OCI-LY7 (cell line): ENCODE results near the gene LRRC42. TPM values are rescaled to one million over a fixed set of nuclear protein-coding genes. Genes with fewer than 3 reads are reported as not detected.

ENCODE experiments used
- BruUV-seq: library from RNA; stranded (reverse); fragments of 400-500 nt; replicated peaks from 2 replicates; lab custom pipeline; 2021; lab: Mats Ljungman, UMichigan
- CTCF ChIA-PET: fragments of 300-600 bp; sonication (Branson Sonifier 250); formaldehyde crosslinking; loops from one replicate; lab custom pipeline; 2022; ENCODE audit warnings: antibody characterized with exemption; ENCODE audit not compliant: unreplicated experiment; lab: Charles Lee
- POLR2A ChIA-PET: fragments of 300-600 bp; sonication (Branson Sonifier 250); formaldehyde crosslinking; loops from one replicate; lab custom pipeline; 2022; ENCODE audit warnings: antibody characterized with exemption; lab: Charles Lee
- DNase-seq: peaks from one replicate; pipeline ENCODE4 v3.0.0-alpha.2; 2015; ENCODE audit warnings: low spot score
- H2AFZ ChIP-seq: fragments of 200-600 bp; sonication (generic), shearing (Covaris generic); 2 replicates; pipeline ENCODE4 v1.6.1; 2014; ENCODE audit warnings: mild to moderate bottlenecking, antibody characterized with exemption, low read length, moderate library complexity
- H3K27ac ChIP-seq: fragments of 200-600 bp; sonication (generic); 2 replicates; pipeline ENCODE4 v1.5.1; 2014; ENCODE audit warnings: mixed run types, low read depth, mild to moderate bottlenecking, moderate library complexity, low read length, inconsistent platforms; ENCODE audit not compliant: poor library complexity, severe bottlenecking
- H3K36me3 ChIP-seq: fragments of 200-600 bp; sonication (generic); 2 replicates; pipeline ENCODE4 v1.6.1; 2014; ENCODE audit warnings: mild to moderate bottlenecking, antibody characterized with exemption, low read length, moderate library complexity, mixed read lengths; ENCODE audit not compliant: insufficient read depth
- H3K4me1 ChIP-seq: fragments of 200-600 bp; sonication (generic); 2 replicates; pipeline ENCODE4 v1.5.1; 2014; ENCODE audit warnings: mild to moderate bottlenecking, low read length; ENCODE audit not compliant: insufficient read depth, poor library complexity, severe bottlenecking
- H3K4me2 ChIP-seq: fragments of 200-600 bp; sonication (generic); 2 replicates; pipeline ENCODE4 v1.6.1; 2014; ENCODE audit warnings: mild to moderate bottlenecking, low read length
- H3K4me3 ChIP-seq: fragments of 200-600 bp; sonication (generic); 2 replicates; pipeline ENCODE4 v1.5.1; 2014; ENCODE audit warnings: mild to moderate bottlenecking, low read depth, low read length; ENCODE audit not compliant: poor library complexity, severe bottlenecking
- H3K79me2 ChIP-seq: fragments of 200-600 bp; sonication (generic); 2 replicates; pipeline ENCODE4 v1.6.1; 2016; ENCODE audit warnings: low read depth, mild to moderate bottlenecking, low read length, moderate library complexity, mixed read lengths; ENCODE audit not compliant: insufficient read depth
- H3K9me2 ChIP-seq: fragments of 200-600 bp; sonication (generic); 2 replicates; pipeline ENCODE4 v1.6.1; 2016; ENCODE audit warnings: mild to moderate bottlenecking, low read length, mixed read lengths; ENCODE audit not compliant: insufficient read depth
- H3K9me3 ChIP-seq: fragments of 200-600 bp; sonication (generic); 2 replicates; pipeline ENCODE4 v1.6.1; 2014; ENCODE audit warnings: mild to moderate bottlenecking, mixed run types, low read length, mixed read lengths
- H4K20me1 ChIP-seq: fragments of 200-600 bp; sonication (generic); 2 replicates; pipeline ENCODE4 v1.6.1; 2014; ENCODE audit warnings: mild to moderate bottlenecking, antibody characterized with exemption, low read length, moderate library complexity, mixed read lengths; ENCODE audit not compliant: insufficient read depth
- EZH2phosphoT487 ChIP-seq: fragments of 200-600 bp; sonication (generic); IDR thresholded peaks from 2 replicates; pipeline ENCODE4 v1.6.1; 2018; ENCODE audit warnings: low read depth, borderline replicate concordance, mild to moderate bottlenecking, mixed run types, antibody characterized with exemption, low read length, moderate library complexity, mixed read lengths
- intact Hi-C: fragments of 100-400 bp; cut with micrococcal nuclease; formaldehyde crosslinking; loops from one replicate; pipeline ENCODE4 v1.10.0; 2022; ENCODE audit not compliant: unreplicated experiment
- total RNA-seq, 2 experiments: library from RNA; depleted of rRNA in 1 of 2; stranded (reverse); fragments of >200 nt in 1 of 2; shearing (Covaris generic) in 1 of 2; gene quantifications; 2 replicates each; pipeline ENCODE4 v1.2.3, GENCODE V29; 2014 to 2022
- TF ChIP-seq, protein P1 (sequence below): fragments of 200-600 bp; sonication (generic); conservative IDR thresholded peaks from 2 replicates; pipeline ENCODE4 v1.5.1; 2014; ENCODE audit warnings: mild to moderate bottlenecking, antibody characterized with exemption, low read length, moderate library complexity, mixed read lengths

The LRRC42 gene
- total RNA-seq, 2 experiments from 2014 or later: 17.5 to 18.5 TPM

- intact Hi-C loops: no loop called here
- H3K9me3 ChIP-seq: no peaks in the 10 kb centered on the region
- H2AFZ ChIP-seq: no peak overlapping the region
- POLR2A ChIA-PET: interaction anchor here (0.6 to 2.7 kb wide), 3 partner anchors 10 to 545 kb away, joined by 4 to 8 read pairs (median 4); no protein-coding TSS in a partner anchor
- CTCF ChIA-PET: no interaction called here
- peaks cover 17% of the 10 kb centered on the region for H3K36me3 ChIP-seq
- no peaks in the 10 kb centered on the region for H4K20me1 ChIP-seq
- TF ChIP-seq EZH2phosphoT487: no peak
- TF ChIP-seq, protein P1, sequence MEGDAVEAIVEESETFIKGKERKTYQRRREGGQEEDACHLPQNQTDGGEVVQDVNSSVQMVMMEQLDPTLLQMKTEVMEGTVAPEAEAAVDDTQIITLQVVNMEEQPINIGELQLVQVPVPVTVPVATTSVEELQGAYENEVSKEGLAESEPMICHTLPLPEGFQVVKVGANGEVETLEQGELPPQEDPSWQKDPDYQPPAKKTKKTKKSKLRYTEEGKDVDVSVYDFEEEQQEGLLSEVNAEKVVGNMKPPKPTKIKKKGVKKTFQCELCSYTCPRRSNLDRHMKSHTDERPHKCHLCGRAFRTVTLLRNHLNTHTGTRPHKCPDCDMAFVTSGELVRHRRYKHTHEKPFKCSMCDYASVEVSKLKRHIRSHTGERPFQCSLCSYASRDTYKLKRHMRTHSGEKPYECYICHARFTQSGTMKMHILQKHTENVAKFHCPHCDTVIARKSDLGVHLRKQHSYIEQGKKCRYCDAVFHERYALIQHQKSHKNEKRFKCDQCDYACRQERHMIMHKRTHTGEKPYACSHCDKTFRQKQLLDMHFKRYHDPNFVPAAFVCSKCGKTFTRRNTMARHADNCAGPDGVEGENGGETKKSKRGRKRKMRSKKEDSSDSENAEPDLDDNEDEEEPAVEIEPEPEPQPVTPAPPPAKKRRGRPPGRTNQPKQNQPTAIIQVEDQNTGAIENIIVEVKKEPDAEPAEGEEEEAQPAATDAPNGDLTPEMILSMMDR: no peak
- BruUV-seq: TSS peak; percentile 33
- no peak overlapping the region for H3K27ac ChIP-seq
- H3K4me1 ChIP-seq: peaks cover 18% of the 10 kb centered on the region
- no peaks in the 10 kb centered on the region for H3K9me2 ChIP-seq
- peak overlapping the region; percentile 97; the same call in 1 of the 2 replicates for H3K4me2 ChIP-seq
- no peak for DNase-seq
- peaks cover 34% of the 10 kb centered on the region; the same call in 1 of the 2 replicates for H3K79me2 ChIP-seq
- no peak overlapping the region for H3K4me3 ChIP-seq
These were observed 2.6 kb upstream of the LRRC42 start for GRCh38 chr1:53943490-53944043.

DNA sequence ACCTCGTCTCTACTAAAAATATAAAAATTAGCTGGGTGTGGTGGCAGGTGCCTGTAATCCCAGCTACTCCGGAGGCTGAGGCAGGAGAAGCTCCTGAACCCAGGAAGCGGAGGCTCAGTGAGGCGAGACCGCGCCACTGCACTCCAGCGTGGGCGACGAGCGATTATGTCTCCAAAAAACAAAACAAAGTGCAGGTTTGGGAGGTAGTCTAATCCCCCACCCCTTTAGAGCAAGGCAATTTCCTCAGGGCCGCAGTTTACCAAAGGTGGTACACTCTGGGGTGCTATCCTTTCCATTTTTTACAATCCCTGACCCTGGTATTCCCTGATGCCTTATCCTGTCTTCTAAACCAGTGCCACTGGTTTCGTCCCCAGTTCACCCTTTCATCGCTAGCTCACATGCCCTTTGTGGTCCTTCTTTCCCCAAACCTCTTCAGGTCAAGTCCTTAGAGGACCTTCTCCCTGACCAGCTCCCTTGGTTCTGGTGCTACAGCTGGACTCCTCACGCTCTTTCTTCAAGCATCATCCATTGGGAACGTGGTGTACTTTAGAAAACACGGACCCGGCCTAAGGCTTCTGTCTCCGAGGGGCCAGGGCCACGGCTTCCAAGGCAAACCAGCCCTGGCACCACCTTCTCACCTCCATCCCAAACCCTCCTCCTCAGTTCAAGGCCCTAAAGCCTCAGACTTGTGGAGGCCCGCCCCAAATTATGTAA, 1.5 kb upstream of the LRRC42 start:
- H2AFZ ChIP-seq: peak overlapping the region; percentile 86
- no TSS peak for BruUV-seq
- H3K9me2 ChIP-seq: no peaks in the 10 kb centered on the region
- peak overlapping the region; percentile 71 for H3K4me3 ChIP-seq
- H3K9me3 ChIP-seq: no peaks in the 10 kb centered on the region
- no peak for DNase-seq
- peak overlapping the region; percentile 97 for H3K4me2 ChIP-seq
- intact Hi-C loops: loop anchor here (5.0 kb wide), 1 partner anchor 67 kb away; no protein-coding TSS in a partner anchor
- peaks cover 18% of the 10 kb centered on the region for H3K4me1 ChIP-seq
- peaks cover 11% of the 10 kb centered on the region for H3K36me3 ChIP-seq
- peak overlapping the region; percentile 47 for H3K27ac ChIP-seq
- TF ChIP-seq, protein P1: no peak
- no peak for TF ChIP-seq EZH2phosphoT487
- no peaks in the 10 kb centered on the region for H4K20me1 ChIP-seq
- peaks cover 34% of the 10 kb centered on the region; the same call in 1 of the 2 replicates for H3K79me2 ChIP-seq
- ChIA-PET CTCF (interaction anchor here (1.0 to 1.8 kb wide), 3 partner anchors 15 to 84 kb away, joined by 3 to 6 read pairs (median 4); no protein-coding TSS in a partner anchor), POLR2A (interaction anchor here (0.6 to 2.7 kb wide), 14 partner anchors 8 to 255 kb away, joined by 3 to 16 read pairs (median 8); partner anchors contain the start of genes CYB5RL, MRPL37, TCEANC2 and TMEM59)
